ENCODE results near the gene HSPBP1. TPM values are rescaled to one million over a fixed set of nuclear protein-coding genes. Genes with fewer than 3 reads are reported as not detected.
A peak's percentile ranks its signal among the peaks of the same experiment; 100 is the strongest.

Gene HSPBP1
- total RNA-seq, 1 donor from 2014 or later = 37.8 TPM

GRCh38 chr19:55285229-55285890 is 5.5 kb upstream of the HSPBP1 start:
- TF ChIP-seq CTCF (conservative IDR thresholded peaks at IDR 0.05) = no peak
- H3K4me1 Mint-ChIP-seq (ENCODE audit: unreplicated experiment) = peaks cover 13% of the 10 kb centered on the region

GRCh38 chr19:55284405-55285058 is 4.6 kb upstream of the HSPBP1 start:
- TF ChIP-seq CTCF (conservative IDR thresholded peaks at IDR 0.05) = no peak
- Mint-ChIP-seq H3K27ac (no peak overlapping the region), H3K9me3 (no peaks in the 10 kb centered on the region), H3K27me3 (no peaks in the 10 kb centered on the region), H3K4me1 (ENCODE audit: unreplicated experiment) (peaks cover 18% of the 10 kb centered on the region), H3K4me3 (peak overlapping the region; percentile 77), H3K36me3 (peaks cover 4% of the 10 kb centered on the region)
- no peak for DNase-seq (ENCODE audit: extremely low spot score, unreplicated experiment)

More at GRCh38 chr19:55285229-55285890, 5.5 kb upstream of the HSPBP1 start:
- no peak for DNase-seq (ENCODE audit: extremely low spot score, unreplicated experiment)
- H3K27me3 Mint-ChIP-seq = no peaks in the 10 kb centered on the region
- H3K4me3 Mint-ChIP-seq = peak overlapping the region; percentile 77
- no peak overlapping the region for H3K27ac Mint-ChIP-seq
- H3K9me3 Mint-ChIP-seq = no peaks in the 10 kb centered on the region
- no peaks in the 10 kb centered on the region for H3K36me3 Mint-ChIP-seq

- no peaks in the 10 kb centered on the region for H3K9me3 Mint-ChIP-seq
- TF ChIP-seq CTCF (conservative IDR thresholded peaks at IDR 0.05) = no peak
- H3K27me3 Mint-ChIP-seq = no peaks in the 10 kb centered on the region
- no peak for DNase-seq (ENCODE audit: extremely low spot score, unreplicated experiment)
- H3K4me1 Mint-ChIP-seq (ENCODE audit: unreplicated experiment) = peaks cover 18% of the 10 kb centered on the region
- peaks cover 4% of the 10 kb centered on the region for H3K36me3 Mint-ChIP-seq
- peak within 1 kb of the TSS; percentile 54 for H3K27ac Mint-ChIP-seq
- peak within 1 kb of the TSS; percentile 83 for H3K4me3 Mint-ChIP-seq
Measured at GRCh38 chr19:55283548-55284377, 3.9 kb upstream of the HSPBP1 start, which contains the start of gene BRSK1. Gene BRSK1 (plus strand): TSS chr19:55283997. CDS start chr19:55284443, 446 bp downstream.

DNA sequence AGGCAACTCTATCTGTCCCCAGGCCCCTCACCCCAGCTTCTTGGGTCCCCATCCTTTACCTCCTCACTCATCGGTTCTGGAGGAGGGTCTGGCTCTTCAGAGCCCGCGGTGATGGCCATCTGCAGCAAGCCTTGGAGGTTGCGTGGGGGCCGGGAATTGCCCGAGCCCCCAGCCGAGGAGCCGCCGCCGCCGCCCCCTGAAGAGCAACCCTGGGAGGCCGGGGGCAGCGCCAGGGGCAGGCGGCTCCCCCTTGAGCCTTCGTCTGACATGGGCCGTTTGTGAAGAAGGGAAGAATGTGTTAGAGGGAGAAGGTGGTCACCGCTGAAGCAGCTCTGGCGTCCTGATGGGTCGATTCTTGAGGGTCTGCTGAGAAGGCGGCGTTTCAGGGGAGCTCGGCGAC is 570 bp downstream of the HSPBP1 start:
- no peak for DNase-seq (ENCODE audit: extremely low spot score, unreplicated experiment)
- peak overlapping the region; percentile 99 for H3K27ac Mint-ChIP-seq
- no peak for TF ChIP-seq CTCF (conservative IDR thresholded peaks at IDR 0.05)
- H3K36me3 Mint-ChIP-seq = peaks cover 7% of the 10 kb centered on the region
- peaks cover 25% of the 10 kb centered on the region for H3K4me1 Mint-ChIP-seq (ENCODE audit: unreplicated experiment)
- no peaks in the 10 kb centered on the region for H3K9me3 Mint-ChIP-seq
- H3K27me3 Mint-ChIP-seq = no peaks in the 10 kb centered on the region
- H3K4me3 Mint-ChIP-seq = peak overlapping the region; percentile 99

GRCh38 chr19:55278391-55279135 is 1.3 kb downstream of the HSPBP1 start:
- no peak for TF ChIP-seq CTCF (conservative IDR thresholded peaks at IDR 0.05)
- H3K36me3 Mint-ChIP-seq = peaks cover 7% of the 10 kb centered on the region
- DNase-seq (ENCODE audit: extremely low spot score, unreplicated experiment) = no peak
- peak overlapping the region; percentile 99 for H3K4me3 Mint-ChIP-seq
- H3K27me3 Mint-ChIP-seq = no peaks in the 10 kb centered on the region
- H3K4me1 Mint-ChIP-seq (ENCODE audit: unreplicated experiment) = peaks cover 24% of the 10 kb centered on the region
- no peak overlapping the region for H3K27ac Mint-ChIP-seq
- no peaks in the 10 kb centered on the region for H3K9me3 Mint-ChIP-seq

All from type B pancreatic cell (in vitro differentiated cells).